Progenitor cell of endocrine pancreas (in vitro differentiated cells): ENCODE data around the gene PIK3R6. TPM values are rescaled to one million over a fixed set of nuclear protein-coding genes. Genes with fewer than 3 reads are reported as not detected.

Experiments used
- DNase-seq: peaks from one replicate; pipeline ENCODE4 v3.0.0; 2021; ENCODE audit warnings: low spot score; ENCODE audit not compliant: unreplicated experiment
- H3K27ac Mint-ChIP-seq: 2 replicates; pipeline ENCODE4 v1.8.0; 2021; ENCODE audit warnings: mild to moderate bottlenecking, moderate library complexity, mixed read lengths
- H3K27me3 Mint-ChIP-seq: 2 replicates; pipeline ENCODE4 v1.8.0; 2021; ENCODE audit warnings: mixed read lengths
- H3K36me3 Mint-ChIP-seq: 2 replicates; pipeline ENCODE4 v1.8.0; 2022; ENCODE audit warnings: mixed read lengths; ENCODE audit not compliant: insufficient read depth
- H3K4me1 Mint-ChIP-seq: 2 replicates; pipeline ENCODE4 v1.8.0; 2021; ENCODE audit warnings: low read depth, mixed read lengths
- H3K4me3 Mint-ChIP-seq: 2 replicates; pipeline ENCODE4 v1.8.0; 2021; ENCODE audit warnings: low read depth, mild to moderate bottlenecking, moderate library complexity, mixed read lengths
- H3K9me3 Mint-ChIP-seq: 2 replicates; pipeline ENCODE4 v1.8.0; 2021; ENCODE audit warnings: low read depth, mixed read lengths
- total RNA-seq: library from RNA; stranded (reverse); gene quantifications from 2 replicates; pipeline ENCODE4 v1.2.1, GENCODE V29; 2021
- TF ChIP-seq, protein P1 (sequence below): fragments of 200-600 bp; sonication (generic); IDR thresholded peaks from one replicate; pipeline ENCODE4 v1.5.0; 2021; ENCODE audit warnings: antibody characterized with exemption, mild to moderate bottlenecking; ENCODE audit not compliant: unreplicated experiment

PIK3R6 gene
- total RNA-seq, 1 donor from 2014 or later: 0.07 TPM

DNA sequence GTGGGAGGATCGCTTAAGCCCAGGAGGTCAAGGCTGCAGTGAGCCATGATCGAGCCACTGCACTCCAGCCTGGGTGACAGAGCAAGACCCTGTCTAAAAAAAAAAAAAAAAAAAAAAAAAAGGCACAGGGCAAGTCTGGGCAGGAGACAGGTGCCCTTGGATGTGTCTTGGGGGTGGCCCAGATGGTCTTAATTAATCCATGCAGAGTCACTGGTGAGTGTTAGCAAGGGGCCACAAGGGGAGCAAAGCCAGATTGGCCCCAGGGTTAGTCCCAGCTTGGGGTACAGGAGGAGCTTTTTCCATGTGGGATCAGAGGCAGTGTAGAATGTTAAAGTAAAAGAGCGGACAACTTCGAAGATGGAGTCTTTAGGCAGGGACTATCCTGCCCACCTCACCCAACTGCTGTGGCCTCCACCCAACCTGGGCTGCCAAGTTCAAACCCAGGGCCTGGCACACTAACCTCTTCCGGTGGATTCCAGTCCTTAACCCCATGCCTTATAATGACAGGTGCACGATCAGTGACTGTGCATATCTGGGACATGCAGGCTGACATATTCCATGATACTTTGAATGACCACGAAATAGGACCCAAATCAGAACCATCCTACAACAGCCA is 36.1 kb downstream of the PIK3R6 start:
- no peaks in the 10 kb centered on the region for H3K4me1 Mint-ChIP-seq
- H3K36me3 Mint-ChIP-seq: no peaks in the 10 kb centered on the region
- H3K4me3 Mint-ChIP-seq: no peak overlapping the region
- H3K9me3 Mint-ChIP-seq: no peaks in the 10 kb centered on the region
- no peak overlapping the region for H3K27ac Mint-ChIP-seq
- no peak for DNase-seq
- peaks cover 4% of the 10 kb centered on the region for H3K27me3 Mint-ChIP-seq
- TF ChIP-seq, protein P1, sequence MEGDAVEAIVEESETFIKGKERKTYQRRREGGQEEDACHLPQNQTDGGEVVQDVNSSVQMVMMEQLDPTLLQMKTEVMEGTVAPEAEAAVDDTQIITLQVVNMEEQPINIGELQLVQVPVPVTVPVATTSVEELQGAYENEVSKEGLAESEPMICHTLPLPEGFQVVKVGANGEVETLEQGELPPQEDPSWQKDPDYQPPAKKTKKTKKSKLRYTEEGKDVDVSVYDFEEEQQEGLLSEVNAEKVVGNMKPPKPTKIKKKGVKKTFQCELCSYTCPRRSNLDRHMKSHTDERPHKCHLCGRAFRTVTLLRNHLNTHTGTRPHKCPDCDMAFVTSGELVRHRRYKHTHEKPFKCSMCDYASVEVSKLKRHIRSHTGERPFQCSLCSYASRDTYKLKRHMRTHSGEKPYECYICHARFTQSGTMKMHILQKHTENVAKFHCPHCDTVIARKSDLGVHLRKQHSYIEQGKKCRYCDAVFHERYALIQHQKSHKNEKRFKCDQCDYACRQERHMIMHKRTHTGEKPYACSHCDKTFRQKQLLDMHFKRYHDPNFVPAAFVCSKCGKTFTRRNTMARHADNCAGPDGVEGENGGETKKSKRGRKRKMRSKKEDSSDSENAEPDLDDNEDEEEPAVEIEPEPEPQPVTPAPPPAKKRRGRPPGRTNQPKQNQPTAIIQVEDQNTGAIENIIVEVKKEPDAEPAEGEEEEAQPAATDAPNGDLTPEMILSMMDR: no peak

DNA sequence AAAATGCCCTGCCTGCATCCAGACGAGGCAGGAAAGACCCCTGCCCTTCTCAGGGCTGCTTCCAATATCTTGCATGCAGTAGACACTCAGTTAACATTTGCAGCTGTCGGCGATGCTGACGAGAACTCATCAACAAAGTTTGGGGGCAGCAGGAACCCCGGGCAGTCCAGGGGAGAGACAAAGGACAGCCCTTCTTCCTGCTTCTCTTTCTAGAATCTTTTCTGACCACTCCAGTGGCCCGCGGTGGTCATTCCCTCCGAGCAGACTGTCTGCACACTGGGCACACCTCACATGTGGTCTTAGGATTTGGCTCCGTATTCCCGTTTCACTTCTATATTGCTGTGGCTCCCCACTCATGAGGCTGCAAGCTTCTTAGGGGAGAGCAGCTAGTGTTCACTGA is 37.3 kb downstream of the PIK3R6 start:
- TF ChIP-seq, protein P1: no peak
- Mint-ChIP-seq H3K4me3 (no peak overlapping the region), H3K27ac (no peak overlapping the region), H3K27me3 (peaks cover 4% of the 10 kb centered on the region), H3K4me1 (no peaks in the 10 kb centered on the region), H3K9me3 (peaks cover under 1% of the 10 kb centered on the region), H3K36me3 (no peaks in the 10 kb centered on the region)
- no peak for DNase-seq

DNA sequence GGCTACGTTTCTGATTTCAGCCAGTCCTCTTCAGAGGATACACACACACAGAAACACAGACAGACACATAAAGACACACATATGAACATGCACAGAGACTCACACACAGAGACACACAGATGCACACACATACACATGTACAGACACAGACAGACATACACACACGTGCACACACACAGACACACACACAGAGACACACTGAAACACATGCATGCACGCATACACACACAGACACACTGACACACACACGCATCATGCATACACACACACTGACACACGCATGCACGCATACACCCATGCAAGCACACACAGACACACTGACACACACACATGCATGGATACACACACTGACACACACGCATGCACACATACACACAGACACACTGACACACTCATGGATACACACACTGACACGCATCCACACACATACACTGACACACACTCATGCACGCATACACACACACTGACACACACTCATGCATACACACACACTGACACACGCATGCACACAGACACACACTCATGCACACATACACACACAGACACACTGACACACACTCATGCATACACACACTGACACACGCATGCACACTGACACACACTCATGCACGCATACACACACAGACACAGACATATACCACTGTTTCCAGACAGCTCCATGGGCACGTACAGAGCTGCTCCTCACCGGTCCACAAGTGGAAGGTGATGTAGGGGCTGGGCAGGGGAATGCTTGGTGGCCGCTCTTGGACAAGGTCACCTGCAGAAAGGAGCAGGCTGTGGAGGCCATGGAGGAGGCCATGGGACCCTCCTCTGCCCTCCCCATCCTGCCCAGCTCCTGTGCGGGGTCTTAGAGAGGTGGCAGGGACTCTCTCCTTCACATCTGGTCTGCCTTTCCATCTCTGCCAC is 38.2 kb downstream of the PIK3R6 start:
- no peaks in the 10 kb centered on the region for H3K36me3 Mint-ChIP-seq
- peaks cover 4% of the 10 kb centered on the region for H3K27me3 Mint-ChIP-seq
- no peak overlapping the region for H3K27ac Mint-ChIP-seq
- H3K9me3 Mint-ChIP-seq: peaks cover 8% of the 10 kb centered on the region
- no peak for DNase-seq
- H3K4me1 Mint-ChIP-seq: no peaks in the 10 kb centered on the region
- TF ChIP-seq, protein P1: no peak
- H3K4me3 Mint-ChIP-seq: no peak overlapping the region

DNA sequence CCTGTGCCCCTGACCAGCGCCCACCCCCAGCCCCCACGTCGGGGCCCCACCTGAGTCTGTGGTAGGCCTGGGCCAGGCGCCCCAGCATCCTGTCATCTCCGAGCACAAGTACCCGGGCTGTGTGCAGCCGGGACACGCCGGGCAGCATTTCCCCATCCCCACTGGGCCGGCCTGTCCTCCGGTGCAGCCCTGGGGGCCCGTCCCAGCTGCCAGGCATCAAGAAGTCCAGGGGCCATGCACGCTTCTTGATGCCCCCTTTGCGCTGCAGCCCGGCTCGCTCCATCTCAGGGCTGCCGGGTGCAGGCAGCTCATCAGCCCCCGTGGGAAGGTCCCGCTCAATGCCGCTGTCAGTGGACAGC is 39.0 kb downstream of the PIK3R6 start:
- Mint-ChIP-seq H3K27ac (no peak overlapping the region), H3K27me3 (peaks cover 4% of the 10 kb centered on the region), H3K4me1 (no peaks in the 10 kb centered on the region), H3K9me3 (peaks cover 10% of the 10 kb centered on the region), H3K36me3 (no peaks in the 10 kb centered on the region), H3K4me3 (no peak overlapping the region)
- TF ChIP-seq, protein P1: no peak
- no peak for DNase-seq

DNA sequence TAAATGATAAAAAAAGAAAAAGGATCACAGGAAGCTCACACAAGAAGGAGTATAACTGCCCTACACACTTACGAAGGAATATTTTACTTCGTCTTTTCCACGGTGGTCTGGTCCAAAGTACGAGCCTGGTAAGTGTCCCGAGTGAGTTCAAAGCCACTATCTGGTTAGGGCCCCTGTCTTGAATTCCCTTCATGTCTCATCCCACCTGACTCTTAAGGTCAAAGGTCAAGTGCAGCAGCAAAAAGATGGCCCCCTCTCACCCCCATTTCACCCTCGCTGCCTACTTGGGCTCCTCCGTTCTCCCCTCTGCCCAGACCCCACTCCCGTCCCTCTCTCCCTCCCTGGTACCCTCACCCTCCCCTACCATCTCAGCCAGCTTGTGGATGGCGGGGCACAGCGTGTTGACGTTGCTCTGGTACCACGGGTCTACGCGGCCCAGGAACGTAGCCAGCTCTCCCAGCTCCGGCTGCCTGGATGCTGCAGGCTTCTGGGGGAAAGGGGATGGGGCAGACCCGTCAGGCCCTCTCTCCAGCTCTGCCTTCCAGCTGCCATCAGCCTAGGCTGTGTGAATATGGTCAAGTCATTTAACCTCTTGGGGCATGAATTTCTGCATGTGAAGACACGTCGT is 40.6 kb downstream of the PIK3R6 start:
- Mint-ChIP-seq H3K9me3 (peaks cover 15% of the 10 kb centered on the region), H3K36me3 (no peaks in the 10 kb centered on the region)

More for the DNA sequence above, 40.6 kb downstream of the PIK3R6 start:
- Mint-ChIP-seq H3K27me3 (peaks cover 4% of the 10 kb centered on the region), H3K4me1 (no peaks in the 10 kb centered on the region), H3K27ac (no peak overlapping the region), H3K4me3 (no peak overlapping the region)
- no peak for DNase-seq
- TF ChIP-seq, protein P1: no peak
